ENCODE results near the gene HIC1. TPM values are rescaled to one million over a fixed set of nuclear protein-coding genes. Genes with fewer than 3 reads are reported as not detected.
"Not testable (repeated sequence)": the region's sequence is repeated elsewhere in the genome, so short reads cannot be mapped to it uniquely, and the experiment has no call there.

Gene HIC1, protein sequence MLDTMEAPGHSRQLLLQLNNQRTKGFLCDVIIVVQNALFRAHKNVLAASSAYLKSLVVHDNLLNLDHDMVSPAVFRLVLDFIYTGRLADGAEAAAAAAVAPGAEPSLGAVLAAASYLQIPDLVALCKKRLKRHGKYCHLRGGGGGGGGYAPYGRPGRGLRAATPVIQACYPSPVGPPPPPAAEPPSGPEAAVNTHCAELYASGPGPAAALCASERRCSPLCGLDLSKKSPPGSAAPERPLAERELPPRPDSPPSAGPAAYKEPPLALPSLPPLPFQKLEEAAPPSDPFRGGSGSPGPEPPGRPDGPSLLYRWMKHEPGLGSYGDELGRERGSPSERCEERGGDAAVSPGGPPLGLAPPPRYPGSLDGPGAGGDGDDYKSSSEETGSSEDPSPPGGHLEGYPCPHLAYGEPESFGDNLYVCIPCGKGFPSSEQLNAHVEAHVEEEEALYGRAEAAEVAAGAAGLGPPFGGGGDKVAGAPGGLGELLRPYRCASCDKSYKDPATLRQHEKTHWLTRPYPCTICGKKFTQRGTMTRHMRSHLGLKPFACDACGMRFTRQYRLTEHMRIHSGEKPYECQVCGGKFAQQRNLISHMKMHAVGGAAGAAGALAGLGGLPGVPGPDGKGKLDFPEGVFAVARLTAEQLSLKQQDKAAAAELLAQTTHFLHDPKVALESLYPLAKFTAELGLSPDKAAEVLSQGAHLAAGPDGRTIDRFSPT
- 0.53 and 0.79 TPM in 2 replicates for total RNA-seq (2014; rRNA removed; shearing (Covaris generic))
- 0.57 and 0.92 TPM in 2 replicates for polyA plus RNA-seq (2015; cell fraction: cytosol; rRNA removed)
- polyA plus RNA-seq (2015; cell fraction: nucleus; rRNA removed) = 4.0 and 4.3 TPM in 2 replicates

DNA sequence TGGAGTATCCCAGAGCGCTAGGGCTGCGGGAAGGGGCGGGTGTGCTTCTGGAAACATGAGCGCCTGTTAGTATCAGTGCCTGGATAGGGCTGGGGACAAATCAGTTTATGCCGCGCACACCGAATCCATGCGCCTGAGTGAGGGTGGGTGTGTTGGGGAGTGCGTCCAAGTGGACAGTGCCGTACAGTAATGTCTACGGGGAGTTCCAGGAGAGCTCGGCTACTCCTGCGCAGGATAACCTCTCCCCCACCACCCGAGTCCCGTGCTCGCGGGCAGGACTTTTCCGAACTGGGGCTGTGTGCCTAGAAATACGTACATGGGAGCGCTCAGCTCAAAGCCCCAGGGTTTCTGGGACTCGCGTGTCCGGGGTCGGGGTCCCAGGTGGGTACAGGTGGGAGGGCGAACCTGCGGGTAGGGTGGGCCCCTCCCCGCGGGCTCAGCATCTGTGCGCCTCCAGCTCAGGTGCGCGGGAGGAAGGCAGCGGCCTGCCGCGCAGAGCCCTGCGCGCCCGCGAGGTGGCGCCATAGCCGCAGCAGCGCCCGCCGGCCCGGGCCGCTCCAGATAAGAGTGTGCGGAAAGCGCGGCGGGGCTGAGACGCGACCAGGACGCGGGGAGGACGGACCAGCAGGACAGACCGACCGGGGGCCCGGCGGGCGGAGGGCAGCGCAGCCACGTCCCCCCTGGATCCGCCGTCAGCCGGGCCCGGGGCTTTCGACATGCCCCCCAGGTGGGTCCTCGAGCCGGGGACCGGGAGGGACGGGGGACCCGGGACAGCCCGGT lies at the start of gene HIC1:
TSS of gene HIC1 (plus strand) at position 592 of the 780 bp plus-strand sequence. CDS start 1,588 bp downstream, outside the sequence.
- no peak for DNase-seq (ENCODE audit: low read depth)

DNA sequence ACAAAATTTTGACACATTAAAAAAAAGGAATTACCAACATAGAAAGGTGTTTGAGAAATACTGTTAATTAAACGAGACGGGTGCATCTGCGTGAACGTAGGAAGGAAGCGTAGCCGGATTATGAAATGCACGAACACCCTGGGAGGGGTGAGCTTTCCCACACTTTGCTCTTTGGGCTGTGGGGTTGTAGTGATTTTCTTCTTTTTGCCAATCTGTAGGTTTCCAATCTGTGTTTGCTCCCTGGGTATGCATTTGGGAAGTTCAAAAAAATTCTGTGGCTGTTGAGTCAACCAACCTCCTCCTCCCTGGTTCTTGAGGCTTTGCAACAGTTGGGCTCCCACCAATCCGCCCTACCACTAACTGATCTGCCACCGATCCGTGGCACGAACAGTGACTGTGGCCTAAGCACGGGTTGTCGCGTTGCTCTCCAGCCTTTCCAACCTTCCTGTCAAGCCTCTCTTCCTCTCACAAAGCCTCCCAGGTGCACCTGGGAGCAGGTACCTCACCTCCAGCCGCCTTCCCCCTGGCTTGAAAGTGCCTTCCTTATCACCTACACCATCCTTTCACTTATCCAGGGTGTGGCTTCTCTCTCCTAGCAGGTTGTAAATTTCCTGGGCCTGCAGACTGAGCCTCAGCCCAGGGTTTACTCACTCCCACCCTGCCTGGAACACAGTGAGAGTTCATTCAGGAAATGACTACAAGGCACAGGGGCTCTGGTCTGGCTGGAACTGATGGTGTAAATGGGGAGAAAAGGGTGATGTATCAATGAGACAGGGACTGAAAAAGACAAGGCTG lies 46.4 kb upstream of the HIC1 start:
- peak; percentile 52 for DNase-seq (ENCODE audit: low read depth)

DNA sequence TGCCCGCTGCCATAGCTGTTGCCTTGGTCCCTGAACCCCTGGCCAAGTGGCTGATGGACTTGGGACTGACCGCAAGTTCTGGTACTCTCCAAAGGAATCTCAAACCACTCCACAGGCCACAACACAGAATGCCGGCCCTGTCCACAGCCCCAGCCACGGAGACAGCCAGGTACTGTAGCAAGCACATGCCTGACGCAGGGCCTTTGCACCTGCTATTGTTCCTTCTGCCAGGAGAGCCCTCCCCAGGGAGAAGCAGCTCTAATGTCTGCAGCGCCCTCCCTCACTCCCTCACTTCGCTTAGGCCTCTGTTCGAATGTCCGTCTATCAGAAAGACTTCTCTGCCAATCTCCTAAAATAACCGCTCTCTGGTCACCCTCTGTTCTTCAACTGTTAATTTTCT lies 45.2 kb upstream of the HIC1 start:
- DNase-seq (ENCODE audit: low read depth) = no peak

DNA sequence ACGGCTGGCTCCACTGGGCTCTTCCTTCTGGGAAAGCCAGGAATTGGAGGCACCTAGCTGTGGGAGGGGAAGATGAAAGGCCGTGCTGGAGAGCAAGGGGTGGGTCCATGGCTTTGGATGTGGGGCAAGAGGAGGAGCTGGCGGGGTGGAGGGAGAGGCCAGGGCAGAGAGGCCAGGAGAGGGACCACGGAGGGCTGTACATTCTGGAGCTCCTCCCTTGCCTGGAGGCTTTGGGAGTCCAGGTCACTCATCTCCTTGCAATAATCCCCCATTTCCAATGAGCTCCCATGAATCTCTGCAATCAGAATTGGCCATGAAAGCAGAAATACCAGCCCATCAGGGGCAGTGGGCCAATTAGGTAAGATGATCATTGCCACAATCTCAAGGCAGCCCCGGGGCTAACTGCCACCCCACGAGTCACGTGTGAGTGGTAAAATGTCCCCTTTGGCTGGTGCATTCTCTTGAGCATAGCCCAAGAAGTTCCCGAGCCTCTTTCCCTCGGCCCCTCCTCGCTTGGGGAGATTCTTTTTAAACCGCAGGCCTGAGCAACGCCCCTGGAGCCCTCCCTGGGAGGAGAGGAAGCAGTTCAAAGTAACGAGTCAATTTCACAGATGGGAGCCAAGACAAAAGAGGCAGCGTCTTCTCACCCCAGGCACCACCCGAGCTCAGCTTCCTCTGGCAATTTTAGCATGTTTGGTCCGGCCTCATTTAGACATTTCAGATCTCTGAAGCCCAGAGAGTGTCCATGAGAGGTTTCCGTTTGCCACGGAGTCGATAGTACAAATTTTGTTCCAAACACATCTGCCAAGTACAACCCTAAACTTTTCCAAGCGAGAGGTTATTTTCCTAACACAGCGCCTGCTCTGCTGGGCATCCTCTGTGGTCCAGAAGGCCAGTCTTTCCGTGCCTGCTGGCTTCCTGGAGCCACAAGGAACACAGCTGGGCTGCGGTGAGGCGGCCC lies 43.2 kb upstream of the HIC1 start:
- DNase-seq (ENCODE audit: low read depth) = peak; percentile 60

DNA sequence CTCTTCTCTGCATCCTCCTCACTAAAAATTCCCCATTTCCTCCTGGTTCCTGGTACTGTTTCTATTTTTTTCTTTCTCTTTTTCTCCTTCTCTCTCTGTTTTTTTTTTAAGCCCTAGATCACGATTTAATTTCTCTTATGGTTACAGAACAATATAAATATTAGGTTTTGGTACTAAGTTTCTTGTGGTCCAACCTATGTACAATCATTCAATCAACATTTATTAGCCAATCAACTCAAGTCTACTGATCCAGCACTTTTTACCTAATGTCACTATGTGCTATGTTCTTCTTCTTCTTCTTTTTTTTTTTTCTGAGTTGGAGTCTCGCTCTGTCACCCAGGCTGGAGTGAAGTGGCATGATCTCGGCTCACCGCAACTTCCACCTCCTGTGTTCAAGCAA lies 42.4 kb upstream of the HIC1 start:
- no peak for DNase-seq (ENCODE audit: low read depth)

DNA sequence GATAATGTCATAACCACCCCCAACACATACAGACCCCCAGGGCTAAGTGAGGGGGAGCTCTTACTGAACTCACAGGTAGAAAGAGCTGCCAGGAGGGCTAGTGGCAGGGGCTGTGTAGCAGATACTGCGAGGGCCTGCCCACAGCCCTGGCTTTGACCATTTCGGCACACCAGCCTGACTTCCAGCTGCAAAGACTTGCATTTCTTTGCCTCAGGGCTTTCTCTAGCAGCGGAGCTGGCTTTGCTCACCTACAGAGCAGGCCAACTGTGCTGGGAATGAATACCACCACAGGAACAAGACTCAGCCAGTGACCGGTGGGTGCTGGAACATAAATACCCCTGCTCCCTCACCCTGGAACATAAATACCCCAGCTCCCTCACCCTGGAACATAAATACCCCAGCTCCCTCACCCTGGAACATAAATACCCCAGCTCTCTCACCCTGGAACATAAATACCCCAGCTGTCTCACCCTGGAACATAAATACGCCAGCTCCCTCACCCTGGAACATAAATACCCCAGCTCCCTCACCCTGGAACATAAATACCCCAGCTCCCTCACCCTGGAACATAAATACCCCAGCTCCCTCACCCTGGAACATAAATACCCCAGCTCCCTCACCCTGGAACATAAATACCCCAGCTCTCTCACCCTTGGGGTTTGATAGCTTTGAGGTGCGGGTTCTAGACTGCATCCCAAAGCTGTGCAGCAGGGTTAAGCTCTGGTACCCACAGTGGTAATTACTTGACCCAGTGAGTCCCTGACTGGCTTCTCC lies 41.5 kb upstream of the HIC1 start:
- not testable (repeated sequence) for DNase-seq (ENCODE audit: low read depth)

DNA sequence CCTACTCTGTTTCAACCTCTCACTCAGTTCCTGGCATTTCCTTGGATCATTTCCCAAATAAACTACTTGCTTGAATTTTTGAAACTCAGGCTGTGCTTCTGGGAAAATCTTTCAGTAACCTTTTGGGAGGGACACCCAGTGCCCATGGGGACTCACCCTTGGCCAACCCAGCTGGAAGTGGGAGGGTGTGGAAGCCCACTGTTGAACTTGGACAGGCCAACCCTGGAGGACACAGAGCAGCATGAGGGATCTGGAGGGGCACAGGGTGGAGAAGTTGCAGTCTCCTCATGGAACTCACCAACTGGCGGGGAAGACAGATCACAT lies 40.9 kb upstream of the HIC1 start:
- DNase-seq (ENCODE audit: low read depth) = no peak

DNA sequence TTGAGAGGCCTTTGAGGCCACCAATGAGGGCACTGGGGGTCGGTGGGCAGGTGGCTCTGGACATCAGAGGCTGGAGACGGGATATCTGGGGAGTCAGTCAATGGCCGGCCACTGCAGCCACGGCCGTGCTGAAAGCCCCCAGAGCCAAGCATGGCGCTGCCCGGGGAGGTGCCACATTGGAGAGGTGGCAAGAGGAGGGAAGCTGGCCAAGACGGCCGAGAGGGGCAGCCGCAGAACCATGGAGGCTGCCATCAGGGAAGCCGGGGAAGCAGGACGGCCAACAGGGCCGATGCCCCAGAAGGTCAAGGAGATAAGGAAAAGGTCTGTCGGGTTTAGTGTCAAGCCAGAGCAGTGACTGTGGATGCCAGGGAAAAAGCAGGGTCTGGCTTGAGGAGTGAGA lies 39.6 kb upstream of the HIC1 start:
- no peak for DNase-seq (ENCODE audit: low read depth)

DNA sequence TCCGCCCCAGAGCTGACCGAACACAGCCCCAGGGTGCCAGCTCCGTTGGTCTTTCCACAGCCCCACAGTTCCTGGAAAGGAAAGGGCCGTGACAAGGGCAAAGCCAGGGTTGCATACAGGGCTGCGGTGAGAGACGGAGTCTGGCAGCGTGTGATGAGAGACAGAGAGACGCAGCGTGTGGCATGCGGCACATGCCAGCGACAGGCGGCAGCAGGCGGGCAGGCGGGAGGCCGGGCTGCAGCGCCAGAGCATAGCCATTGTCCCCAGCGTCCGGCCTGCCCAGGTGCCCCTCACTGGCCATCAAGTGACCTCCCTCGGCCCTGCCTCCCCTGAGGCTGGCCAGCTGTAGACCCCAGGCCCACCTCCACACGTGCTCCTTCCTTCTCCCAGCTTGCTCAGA lies 38.4 kb upstream of the HIC1 start:
- DNase-seq (ENCODE audit: low read depth) = no peak

DNA sequence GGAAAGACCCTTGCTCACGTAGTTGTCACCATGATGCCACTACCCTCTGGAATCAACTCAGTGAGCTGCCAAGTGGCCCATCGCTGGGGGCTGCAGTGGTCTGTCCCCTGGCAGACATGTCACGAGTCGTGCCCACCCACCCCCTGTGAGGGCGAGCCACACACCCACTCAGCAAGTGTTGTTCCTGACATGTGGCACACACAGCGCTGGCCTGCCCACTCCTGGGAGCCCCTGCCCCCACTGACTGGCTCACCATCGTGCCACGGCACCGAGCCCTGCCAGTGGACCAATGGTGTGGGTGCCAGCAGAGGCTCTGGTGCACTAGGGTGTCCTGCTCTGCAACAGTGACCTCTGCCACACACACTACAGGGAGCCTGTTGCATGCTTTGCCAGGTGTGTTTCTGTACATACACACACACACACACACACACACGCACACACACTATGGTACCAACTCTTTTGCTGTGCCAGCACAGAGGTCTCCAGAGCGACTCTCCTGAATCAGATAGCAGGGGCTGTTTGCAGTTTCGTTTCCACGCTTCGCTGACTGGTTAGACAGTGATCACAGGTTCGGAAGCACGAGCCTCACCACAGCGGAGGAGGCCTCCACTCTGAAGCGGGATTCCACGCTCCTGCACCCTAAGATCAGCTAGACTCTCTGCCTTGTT lies 37.5 kb upstream of the HIC1 start:
- no peak for DNase-seq (ENCODE audit: low read depth)

DNA sequence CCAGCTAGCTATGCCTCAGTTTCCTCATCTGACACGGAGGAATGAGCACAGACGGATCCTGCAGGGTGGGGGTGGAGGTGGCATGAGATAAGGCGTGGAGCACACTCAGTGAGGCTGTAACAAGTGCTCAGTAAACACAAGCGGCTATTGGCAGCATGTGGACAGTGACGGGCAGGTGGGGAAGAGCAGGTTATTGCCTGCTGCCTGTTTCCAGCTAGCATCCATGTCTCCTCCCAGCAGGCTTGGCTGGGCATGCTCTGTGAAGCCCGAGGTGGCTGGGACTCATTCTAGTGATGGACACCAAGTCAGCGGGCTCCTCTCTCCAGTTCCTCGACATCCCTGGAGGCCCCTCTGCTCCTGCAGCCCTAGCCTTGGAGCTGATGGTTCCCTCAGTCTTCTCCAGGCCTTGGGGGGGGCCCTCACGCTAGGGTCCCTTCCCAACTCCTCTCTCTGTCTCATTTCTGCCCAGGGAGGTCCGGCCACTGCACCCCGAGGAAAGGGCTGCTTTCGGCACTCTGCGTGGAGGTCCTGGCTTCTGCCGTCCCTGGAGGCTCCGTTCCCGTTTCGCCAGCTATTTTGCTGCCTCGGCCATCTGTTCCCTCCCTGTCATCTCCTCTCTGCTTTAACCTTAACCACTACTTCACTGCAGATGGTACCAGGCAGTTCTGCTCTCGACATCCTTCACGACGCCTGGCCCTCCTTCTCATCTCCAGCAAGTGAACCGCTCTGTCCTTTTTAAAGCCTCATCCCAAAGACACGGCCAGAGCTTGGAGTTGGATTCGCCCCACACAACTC lies 36.0 kb upstream of the HIC1 start:
- no peak for DNase-seq (ENCODE audit: low read depth)

DNA sequence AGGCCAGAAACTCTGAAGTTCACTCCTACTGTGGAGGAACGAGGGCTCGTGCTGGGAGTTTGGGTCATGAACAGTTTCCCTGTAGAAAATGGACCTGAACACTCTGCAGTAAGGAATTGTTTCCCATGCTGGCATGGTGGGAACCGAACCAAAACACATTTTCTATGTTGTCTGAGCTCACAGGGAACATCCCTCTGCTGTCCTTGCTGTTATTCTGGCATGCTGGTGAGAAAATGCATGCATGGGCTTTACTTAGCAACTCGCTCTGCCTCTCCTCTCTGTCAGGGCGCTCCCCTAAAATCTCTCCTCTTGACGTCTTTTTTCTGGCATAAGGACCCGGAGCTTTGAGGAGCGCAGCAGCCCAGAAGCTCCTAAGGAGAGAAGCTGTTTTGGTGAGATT lies 35.2 kb upstream of the HIC1 start:
- DNase-seq (ENCODE audit: low read depth) = no peak

DNA sequence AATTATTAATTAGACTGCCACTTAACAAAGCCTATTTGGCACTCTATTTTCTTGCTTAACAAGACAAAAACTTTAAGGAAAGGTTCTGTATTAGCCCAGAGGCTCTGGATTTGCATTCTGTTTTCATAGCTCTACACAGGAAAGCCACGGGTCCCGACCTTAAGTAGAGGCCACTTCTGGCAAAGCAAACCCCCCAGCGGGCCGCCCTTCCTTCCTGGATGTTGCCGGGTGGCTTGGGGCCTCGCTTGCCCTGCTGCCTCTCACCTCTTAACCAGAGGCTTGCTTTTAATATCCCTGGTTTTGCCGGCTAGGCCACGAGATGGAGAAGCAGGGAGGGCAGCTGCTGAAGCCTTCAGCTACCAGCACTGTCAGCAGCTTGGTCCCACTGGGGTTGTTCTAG lies 34.2 kb upstream of the HIC1 start:
- no peak for DNase-seq (ENCODE audit: low read depth)

DNA sequence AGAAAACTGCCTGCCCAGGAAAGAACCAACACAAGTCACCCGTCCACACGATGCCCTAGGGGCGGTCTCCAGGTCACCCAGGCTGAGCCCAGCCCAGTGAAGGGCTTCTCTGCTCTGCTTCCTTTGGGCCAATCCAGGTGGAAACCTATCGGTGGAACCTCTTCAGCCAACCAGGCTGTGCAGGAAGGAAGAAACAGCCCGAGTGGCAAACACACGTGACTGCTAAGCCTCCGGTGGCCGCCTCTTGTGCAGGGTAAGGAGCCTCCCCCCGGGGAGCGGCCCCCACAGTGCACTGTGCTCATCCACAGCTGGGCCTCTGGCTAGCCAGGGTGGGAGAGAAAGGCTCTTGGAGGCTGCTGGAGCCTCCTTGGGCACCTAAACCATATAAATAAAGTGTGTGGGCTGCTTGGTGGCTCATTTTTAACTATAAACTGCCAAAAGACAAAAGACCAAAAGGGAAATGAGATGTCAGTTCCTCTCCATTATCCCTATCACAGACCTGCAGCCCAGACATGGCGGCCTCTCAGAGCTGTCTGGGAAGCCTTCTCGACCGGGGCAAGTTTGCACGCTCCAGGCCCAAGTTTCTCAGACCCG lies 32.2 kb upstream of the HIC1 start:
- DNase-seq (ENCODE audit: low read depth) = no peak

DNA sequence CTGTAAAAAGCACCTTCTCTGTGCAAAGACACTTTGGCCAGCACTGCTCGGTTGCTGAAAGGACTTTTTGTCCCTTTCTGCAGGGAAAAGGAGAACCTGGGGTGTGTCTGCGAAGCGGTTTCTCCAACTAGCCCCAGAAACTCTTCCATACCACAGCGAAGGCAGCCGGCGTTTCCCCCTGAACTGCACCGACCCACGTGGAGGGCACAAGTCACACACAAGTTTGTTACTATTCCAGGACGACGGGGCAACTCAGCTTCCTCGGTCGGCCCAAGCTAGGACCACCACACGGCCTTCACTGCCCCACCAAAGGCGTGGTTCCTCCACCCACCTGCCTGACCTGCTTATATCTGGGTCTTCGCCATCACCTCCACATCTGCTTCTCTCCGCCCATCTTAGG lies 31.6 kb upstream of the HIC1 start:
- DNase-seq (ENCODE audit: low read depth) = no peak

DNA sequence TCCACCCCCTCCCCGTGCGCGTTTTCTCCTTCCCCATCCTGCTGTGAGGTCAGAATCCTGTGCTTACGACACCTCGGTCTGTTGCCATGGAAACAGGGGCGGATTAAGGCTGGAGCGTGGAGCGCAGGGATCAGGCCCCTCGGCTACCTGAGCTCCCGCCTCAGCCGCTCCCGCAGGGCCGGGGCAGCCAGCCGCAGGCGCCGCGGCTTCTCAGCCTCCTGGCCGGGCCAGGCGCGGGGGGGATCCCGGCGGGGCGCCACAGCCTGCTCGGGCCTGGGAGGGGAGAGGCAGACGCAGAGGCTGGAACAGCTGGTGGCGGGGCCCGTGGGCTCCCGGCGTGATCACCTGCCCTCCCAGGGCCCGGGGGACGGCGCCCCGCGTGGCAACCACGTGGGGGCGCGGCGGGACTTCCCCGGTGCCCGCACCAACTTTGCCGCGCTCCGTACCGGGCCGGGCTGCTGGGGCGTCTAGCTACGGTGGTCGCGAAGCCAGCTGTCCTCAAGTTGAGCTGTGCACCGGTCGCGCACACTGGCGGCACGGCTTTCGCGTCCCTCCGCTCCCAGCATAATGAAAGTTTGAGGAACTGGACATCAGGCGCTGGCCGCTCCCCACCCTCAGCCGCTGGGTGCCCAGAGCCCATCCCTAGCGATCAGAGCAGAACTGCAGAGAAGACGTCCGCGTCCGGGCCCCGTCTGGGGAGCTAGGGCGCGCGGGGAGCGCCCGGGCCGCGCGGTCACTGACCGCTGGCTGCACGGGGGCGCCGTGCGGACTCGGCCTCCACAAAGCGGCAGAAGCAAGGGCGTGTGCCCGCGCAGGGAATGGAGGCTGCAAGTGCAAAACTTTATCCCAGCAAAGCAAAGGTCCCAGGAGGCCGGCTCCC lies 31.0 kb upstream of the HIC1 start:
- DNase-seq (ENCODE audit: low read depth) = no peak
